ENCODE measurements around the gene CBR4. TPM values are rescaled to one million over a fixed set of nuclear protein-coding genes. Genes with fewer than 3 reads are reported as not detected.
A peak's percentile ranks its signal among the peaks of the same experiment; 100 is the strongest.

Gene CBR4
- total RNA-seq, 2 donors from 2014 or later: 39.0 to 55.6 TPM

- peak overlapping the region; percentile 97 for H3K27ac Mint-ChIP-seq
- WGBS, 2 experiments (ENCODE audit: insufficient coverage in 1 of 2, insufficient read length in 1 of 2): 2 to 3% methylated on average over 23 to 44 of the region's 44 CpGs
- Histone ChIP-seq H3K27me3 (ENCODE audit: control insufficient read depth, insufficient read depth, low read length, poor library complexity, severe bottlenecking) (no peaks in the 10 kb centered on the region), H3K9ac (ENCODE audit: extremely low read depth, low read length, poor library complexity, severe bottlenecking) (peak overlapping the region; percentile 92), H3K4me1 (ENCODE audit: control insufficient read depth, insufficient read depth, low read length) (peaks cover 7% of the 10 kb centered on the region), H3K36me3 (ENCODE audit: control insufficient read depth, insufficient read depth, low read length) (peaks cover 3% of the 10 kb centered on the region), H3K4me3 (ENCODE audit: low read length) (peak overlapping the region; percentile 94), H3K27ac (ENCODE audit: low read depth, low read length) (peak overlapping the region; percentile 85), H3K9me3 (ENCODE audit: control insufficient read depth, low read length) (no peaks in the 10 kb centered on the region)
- H3K4me3 Mint-ChIP-seq: peak overlapping the region; percentile 85
- no peak for TF ChIP-seq CTCF (conservative IDR thresholded peaks at IDR 0.05)
- peaks cover 1% of the 10 kb centered on the region for H3K36me3 Mint-ChIP-seq (ENCODE audit: low read depth)
- peaks cover 5% of the 10 kb centered on the region for H3K27me3 Mint-ChIP-seq (ENCODE audit: insufficient read depth)
- H3K9me3 Mint-ChIP-seq: no peaks in the 10 kb centered on the region
- peak; percentile 82 for DNase-seq
- H3K4me1 Mint-ChIP-seq: peaks cover 48% of the 10 kb centered on the region
Measured at GRCh38 chr4:169009286-169010124, 550 bp downstream of the CBR4 start.

GRCh38 chr4:169005453-169006099 is 4.5 kb downstream of the CBR4 start:
- H3K9me3 Mint-ChIP-seq: no peaks in the 10 kb centered on the region
- H3K4me3 Mint-ChIP-seq: peak overlapping the region; percentile 27
- peaks cover 35% of the 10 kb centered on the region for H3K36me3 Mint-ChIP-seq (ENCODE audit: low read depth)
- Histone ChIP-seq H3K4me3 (ENCODE audit: low read length) (peak overlapping the region; percentile 71), H3K9me3 (ENCODE audit: control insufficient read depth, low read length) (no peaks in the 10 kb centered on the region), H3K27me3 (ENCODE audit: control insufficient read depth, insufficient read depth, low read length, poor library complexity, severe bottlenecking) (no peaks in the 10 kb centered on the region), H3K4me1 (ENCODE audit: control insufficient read depth, insufficient read depth, low read length) (peaks cover 7% of the 10 kb centered on the region), H3K36me3 (ENCODE audit: control insufficient read depth, insufficient read depth, low read length) (peaks cover 37% of the 10 kb centered on the region), H3K27ac (ENCODE audit: low read depth, low read length) (no peak overlapping the region), H3K9ac (ENCODE audit: extremely low read depth, low read length, poor library complexity, severe bottlenecking) (no peak overlapping the region)
- WGBS, 2 experiments (ENCODE audit: insufficient coverage in 1 of 2, insufficient read length in 1 of 2): 22 to 30% methylated on average over 1 of the region's 1 CpG
- DNase-seq: no peak
- H3K27ac Mint-ChIP-seq: peak overlapping the region; percentile 46
- H3K27me3 Mint-ChIP-seq (ENCODE audit: insufficient read depth): no peaks in the 10 kb centered on the region
- TF ChIP-seq CTCF (conservative IDR thresholded peaks at IDR 0.05): peak; percentile 80
- peaks cover 40% of the 10 kb centered on the region for H3K4me1 Mint-ChIP-seq

- H3K9me3 Mint-ChIP-seq: no peaks in the 10 kb centered on the region
- WGBS, 2 experiments (ENCODE audit: insufficient coverage in 1 of 2, insufficient read length in 1 of 2): 80 to 83% methylated on average over 1 of the region's 1 CpG
Measured at GRCh38 chr4:169000315-169000714, 9.7 kb downstream of the CBR4 start.

More at GRCh38 chr4:169000315-169000714, 9.7 kb downstream of the CBR4 start:
- H3K4me3 Mint-ChIP-seq: no peak overlapping the region
- Histone ChIP-seq H3K4me1 (ENCODE audit: control insufficient read depth, insufficient read depth, low read length) (no peaks in the 10 kb centered on the region), H3K27me3 (ENCODE audit: control insufficient read depth, insufficient read depth, low read length, poor library complexity, severe bottlenecking) (no peaks in the 10 kb centered on the region), H3K9ac (ENCODE audit: extremely low read depth, low read length, poor library complexity, severe bottlenecking) (no peak overlapping the region), H3K27ac (ENCODE audit: low read depth, low read length) (no peak overlapping the region), H3K36me3 (ENCODE audit: control insufficient read depth, insufficient read depth, low read length) (peaks cover 83% of the 10 kb centered on the region), H3K4me3 (ENCODE audit: low read length) (no peak overlapping the region), H3K9me3 (ENCODE audit: control insufficient read depth, low read length) (no peaks in the 10 kb centered on the region)
- H3K4me1 Mint-ChIP-seq: peaks cover 10% of the 10 kb centered on the region
- no peak for TF ChIP-seq CTCF (conservative IDR thresholded peaks at IDR 0.05)
- DNase-seq: no peak
- H3K27ac Mint-ChIP-seq: no peak overlapping the region
- no peaks in the 10 kb centered on the region for H3K27me3 Mint-ChIP-seq (ENCODE audit: insufficient read depth)
- peaks cover 63% of the 10 kb centered on the region for H3K36me3 Mint-ChIP-seq (ENCODE audit: low read depth)

Data from endodermal cell (in vitro differentiated cells).